Ishikawa (cell line): ENCODE results near the gene CASK.

Experiments
- CEBPB ChIP-seq: IDR thresholded peaks from 2 replicates; pipeline ENCODE4 v1.6.1; 2012
- EGR1 ChIP-seq: IDR thresholded peaks from 2 replicates; pipeline ENCODE4 v1.6.1; 2012
- EP300 ChIP-seq: IDR thresholded peaks from 2 replicates; pipeline ENCODE4 v1.6.1; 2012; ENCODE audit warnings: borderline replicate concordance
- FOXM1 ChIP-seq: IDR thresholded peaks from 2 replicates; pipeline ENCODE4 v1.6.1; 2012; ENCODE audit warnings: low read depth, borderline replicate concordance
- NFIC ChIP-seq: IDR thresholded peaks from 2 replicates; pipeline ENCODE4 v1.6.1; 2012
- RAD21 ChIP-seq: IDR thresholded peaks from 2 replicates; pipeline ENCODE4 v1.6.1; 2012; ENCODE audit warnings: low read depth
- TAF1 ChIP-seq: IDR thresholded peaks from 2 replicates; pipeline ENCODE4 v1.6.1; 2012; ENCODE audit warnings: low read depth, mild to moderate bottlenecking
- TCF12 ChIP-seq: IDR thresholded peaks from 2 replicates; pipeline ENCODE4 v1.6.1; 2012; ENCODE audit warnings: low read depth
- USF1 ChIP-seq: IDR thresholded peaks from 2 replicates; pipeline ENCODE4 v1.6.1; 2012
- YY1 ChIP-seq: IDR thresholded peaks from 2 replicates; pipeline ENCODE4 v1.6.1; 2012; ENCODE audit warnings: low read depth
- TF ChIP-seq, protein P1 (sequence below): IDR thresholded peaks from 2 replicates; pipeline ENCODE4 v1.6.1; 2012; ENCODE audit warnings: low read depth, mild to moderate bottlenecking
- TF ChIP-seq, protein P2 (sequence below): IDR thresholded peaks from 2 replicates; pipeline ENCODE4 v1.6.1; 2012

DNA sequence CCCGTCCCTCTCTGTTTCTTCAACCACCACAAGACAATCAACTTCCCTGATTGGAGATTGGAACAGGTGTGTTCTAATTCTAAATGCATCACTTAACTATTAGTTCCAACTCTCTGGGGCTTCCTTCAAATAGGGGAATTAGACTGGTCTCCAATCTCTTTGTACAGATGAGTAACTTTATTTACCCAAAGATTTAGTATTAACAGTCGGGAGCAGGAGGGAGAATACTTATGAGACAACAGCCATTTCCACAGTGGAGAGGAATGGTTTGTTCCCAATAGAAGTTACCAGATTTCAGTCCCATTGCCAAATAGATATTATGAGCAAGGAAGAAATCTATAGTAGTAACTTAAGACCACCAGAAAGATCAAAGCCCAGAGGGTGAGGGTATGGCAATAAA is 46.2 kb downstream of the CASK start:
- TF ChIP-seq, protein P1, sequence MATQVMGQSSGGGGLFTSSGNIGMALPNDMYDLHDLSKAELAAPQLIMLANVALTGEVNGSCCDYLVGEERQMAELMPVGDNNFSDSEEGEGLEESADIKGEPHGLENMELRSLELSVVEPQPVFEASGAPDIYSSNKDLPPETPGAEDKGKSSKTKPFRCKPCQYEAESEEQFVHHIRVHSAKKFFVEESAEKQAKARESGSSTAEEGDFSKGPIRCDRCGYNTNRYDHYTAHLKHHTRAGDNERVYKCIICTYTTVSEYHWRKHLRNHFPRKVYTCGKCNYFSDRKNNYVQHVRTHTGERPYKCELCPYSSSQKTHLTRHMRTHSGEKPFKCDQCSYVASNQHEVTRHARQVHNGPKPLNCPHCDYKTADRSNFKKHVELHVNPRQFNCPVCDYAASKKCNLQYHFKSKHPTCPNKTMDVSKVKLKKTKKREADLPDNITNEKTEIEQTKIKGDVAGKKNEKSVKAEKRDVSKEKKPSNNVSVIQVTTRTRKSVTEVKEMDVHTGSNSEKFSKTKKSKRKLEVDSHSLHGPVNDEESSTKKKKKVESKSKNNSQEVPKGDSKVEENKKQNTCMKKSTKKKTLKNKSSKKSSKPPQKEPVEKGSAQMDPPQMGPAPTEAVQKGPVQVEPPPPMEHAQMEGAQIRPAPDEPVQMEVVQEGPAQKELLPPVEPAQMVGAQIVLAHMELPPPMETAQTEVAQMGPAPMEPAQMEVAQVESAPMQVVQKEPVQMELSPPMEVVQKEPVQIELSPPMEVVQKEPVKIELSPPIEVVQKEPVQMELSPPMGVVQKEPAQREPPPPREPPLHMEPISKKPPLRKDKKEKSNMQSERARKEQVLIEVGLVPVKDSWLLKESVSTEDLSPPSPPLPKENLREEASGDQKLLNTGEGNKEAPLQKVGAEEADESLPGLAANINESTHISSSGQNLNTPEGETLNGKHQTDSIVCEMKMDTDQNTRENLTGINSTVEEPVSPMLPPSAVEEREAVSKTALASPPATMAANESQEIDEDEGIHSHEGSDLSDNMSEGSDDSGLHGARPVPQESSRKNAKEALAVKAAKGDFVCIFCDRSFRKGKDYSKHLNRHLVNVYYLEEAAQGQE: no peak
- TF ChIP-seq YY1 (no peak), EP300 (no peak), EGR1 (no peak), TCF12 (no peak), FOXM1 (no peak), USF1 (no peak), TAF1 (no peak), CEBPB (no peak), RAD21 (no peak), NFIC (no peak)
- TF ChIP-seq, protein P2, sequence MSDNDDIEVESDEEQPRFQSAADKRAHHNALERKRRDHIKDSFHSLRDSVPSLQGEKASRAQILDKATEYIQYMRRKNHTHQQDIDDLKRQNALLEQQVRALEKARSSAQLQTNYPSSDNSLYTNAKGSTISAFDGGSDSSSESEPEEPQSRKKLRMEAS: no peak
